22Rv1 (cell line): ENCODE data around the gene SORCS2.

Source experiments
- H3K27ac ChIP-seq: fragments of 450-650 bp; 2 replicates; pipeline ENCODE4 v1.5.1; 2017
- ZFX ChIP-seq: fragments of 450-650 bp; IDR thresholded peaks from 2 replicates; pipeline ENCODE4 v1.6.1; 2017; ENCODE audit warnings: antibody characterized with exemption, borderline replicate concordance
- TF ChIP-seq, protein P1 (sequence below): fragments of 450-650 bp; IDR thresholded peaks from 2 replicates; pipeline ENCODE4 v1.5.1; 2017; ENCODE audit warnings: mild to moderate bottlenecking

Gene SORCS2

DNA sequence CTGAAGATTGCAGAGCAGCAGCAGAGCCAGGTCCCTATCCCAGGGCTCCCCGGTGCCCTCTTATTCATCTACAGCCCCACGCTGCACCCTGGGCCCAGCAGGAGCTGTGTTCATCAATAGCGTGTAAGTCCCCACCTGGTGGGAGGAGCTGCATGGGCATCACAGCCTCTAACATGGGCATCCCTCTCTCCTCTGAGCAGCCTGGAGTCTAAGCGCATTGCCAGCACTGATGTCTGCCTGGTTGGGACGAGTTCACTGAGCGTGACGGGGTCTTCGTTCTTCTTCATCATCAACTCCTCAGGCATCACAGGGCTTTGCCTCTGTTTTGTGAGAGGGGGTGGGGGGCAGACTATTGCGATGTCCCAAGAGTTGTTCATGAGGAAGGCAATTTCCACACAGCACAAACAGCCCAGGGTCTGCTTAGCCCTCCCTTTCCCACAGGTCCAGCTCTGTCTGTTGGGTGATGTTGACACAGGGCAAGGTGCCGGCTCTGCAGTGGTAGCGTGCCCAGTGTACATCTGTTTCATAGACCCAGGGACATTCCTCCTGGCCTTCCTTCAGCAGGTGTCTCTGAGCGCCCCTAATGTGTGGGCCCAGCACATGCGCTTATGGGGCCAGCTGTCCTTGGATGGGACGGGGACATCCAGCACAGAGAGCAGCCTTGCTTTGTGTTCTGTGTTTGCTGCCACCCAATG is 85.9 kb downstream of the SORCS2 start:
- H3K27ac ChIP-seq = no peak overlapping the region
- no peak for TF ChIP-seq ZFX
- TF ChIP-seq, protein P1, sequence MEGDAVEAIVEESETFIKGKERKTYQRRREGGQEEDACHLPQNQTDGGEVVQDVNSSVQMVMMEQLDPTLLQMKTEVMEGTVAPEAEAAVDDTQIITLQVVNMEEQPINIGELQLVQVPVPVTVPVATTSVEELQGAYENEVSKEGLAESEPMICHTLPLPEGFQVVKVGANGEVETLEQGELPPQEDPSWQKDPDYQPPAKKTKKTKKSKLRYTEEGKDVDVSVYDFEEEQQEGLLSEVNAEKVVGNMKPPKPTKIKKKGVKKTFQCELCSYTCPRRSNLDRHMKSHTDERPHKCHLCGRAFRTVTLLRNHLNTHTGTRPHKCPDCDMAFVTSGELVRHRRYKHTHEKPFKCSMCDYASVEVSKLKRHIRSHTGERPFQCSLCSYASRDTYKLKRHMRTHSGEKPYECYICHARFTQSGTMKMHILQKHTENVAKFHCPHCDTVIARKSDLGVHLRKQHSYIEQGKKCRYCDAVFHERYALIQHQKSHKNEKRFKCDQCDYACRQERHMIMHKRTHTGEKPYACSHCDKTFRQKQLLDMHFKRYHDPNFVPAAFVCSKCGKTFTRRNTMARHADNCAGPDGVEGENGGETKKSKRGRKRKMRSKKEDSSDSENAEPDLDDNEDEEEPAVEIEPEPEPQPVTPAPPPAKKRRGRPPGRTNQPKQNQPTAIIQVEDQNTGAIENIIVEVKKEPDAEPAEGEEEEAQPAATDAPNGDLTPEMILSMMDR = no peak

- no peak for TF ChIP-seq ZFX
- TF ChIP-seq, protein P1 = no peak
- H3K27ac ChIP-seq = no peak overlapping the region
These were observed 86.6 kb downstream of the SORCS2 start for GRCh38 chr4:7278981-7279380.

GRCh38 chr4:7279902-7280301 is 87.6 kb downstream of the SORCS2 start:
- TF ChIP-seq, protein P1 = no peak
- TF ChIP-seq ZFX = no peak
- no peak overlapping the region for H3K27ac ChIP-seq

DNA sequence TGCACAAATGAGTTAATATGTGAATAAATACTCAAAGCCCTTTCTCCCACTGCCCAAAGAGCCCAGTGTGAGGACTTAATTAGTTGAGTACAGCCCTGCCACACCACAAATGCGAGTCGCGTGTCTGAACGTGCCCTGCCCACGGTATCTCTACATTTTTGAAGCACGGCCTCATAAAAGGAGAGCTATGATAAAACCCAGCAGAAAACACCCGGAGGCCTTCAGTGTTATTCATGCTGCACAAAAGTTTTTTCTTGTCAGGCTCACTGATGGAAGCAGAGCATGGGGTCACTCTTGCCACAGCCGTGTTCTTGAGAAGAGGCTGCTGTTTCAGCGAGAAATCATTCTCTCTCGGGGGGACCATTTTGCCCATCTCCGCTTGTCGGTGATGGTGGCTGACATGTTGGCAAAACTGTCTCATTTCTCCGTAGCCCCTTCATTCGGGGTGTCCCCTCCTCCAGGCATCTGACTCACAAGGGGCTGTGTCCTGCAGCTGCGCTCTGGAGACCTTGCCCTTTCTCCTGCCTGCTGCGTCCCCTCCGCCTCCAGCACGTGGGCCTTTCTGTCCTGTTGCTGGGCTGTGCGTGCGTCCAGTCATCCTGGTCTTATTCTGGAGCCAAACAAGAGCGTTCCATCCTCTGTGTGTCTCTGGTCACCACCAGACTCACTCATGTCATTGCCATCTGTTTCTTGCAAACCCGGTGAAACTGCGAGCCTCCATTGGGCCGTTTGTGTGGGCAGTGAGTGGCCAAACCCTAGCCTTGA is 88.8 kb downstream of the SORCS2 start:
- H3K27ac ChIP-seq = no peak overlapping the region
- no peak for TF ChIP-seq ZFX
- TF ChIP-seq, protein P1 = no peak

DNA sequence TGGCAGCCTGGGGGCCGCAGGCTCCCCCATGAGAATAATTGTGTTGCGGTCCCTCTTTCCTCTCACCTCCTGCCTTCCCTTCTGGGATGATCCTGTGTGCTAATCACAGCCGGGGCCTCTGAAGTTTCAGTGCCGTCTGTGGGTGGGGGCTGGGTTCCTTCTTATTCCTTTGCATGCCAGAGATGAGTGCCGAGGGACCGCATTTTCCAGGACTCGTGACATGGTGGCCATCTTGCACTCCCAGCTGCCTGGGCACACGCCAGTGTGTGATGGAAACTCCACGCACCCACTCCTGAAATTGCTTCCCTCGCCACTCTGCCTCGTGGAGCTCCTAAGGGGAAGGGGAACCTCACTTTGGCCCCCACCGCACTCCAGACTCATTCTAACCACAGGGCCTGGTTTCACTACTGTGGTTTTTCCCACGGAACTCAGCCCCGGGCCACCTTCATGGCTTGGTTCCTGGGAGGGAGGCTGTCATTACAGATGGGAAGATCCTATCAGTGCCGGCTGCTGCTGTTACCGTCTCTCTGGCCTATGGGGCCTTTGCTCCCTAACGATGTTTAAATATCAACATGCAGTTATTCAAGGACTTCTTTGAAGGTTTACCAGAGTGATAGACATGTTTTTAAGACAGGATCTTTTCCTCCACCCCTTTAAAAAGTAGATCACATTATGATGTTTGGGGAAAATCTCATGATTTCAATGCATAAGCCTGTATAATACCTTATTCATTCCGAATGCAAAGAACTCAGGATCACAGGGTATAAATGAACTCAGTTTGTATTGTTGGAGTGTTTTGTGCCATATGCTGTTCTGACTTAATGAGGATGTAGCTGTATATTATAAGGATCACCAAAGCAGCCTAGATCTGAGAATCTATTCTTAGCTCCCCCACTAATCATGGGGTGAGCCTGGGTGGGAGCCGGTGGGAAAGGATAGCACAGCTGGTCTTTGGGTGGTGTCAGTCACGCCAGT is 89.6 kb downstream of the SORCS2 start:
- H3K27ac ChIP-seq = no peak overlapping the region
- TF ChIP-seq, protein P1 = no peak
- no peak for TF ChIP-seq ZFX

DNA sequence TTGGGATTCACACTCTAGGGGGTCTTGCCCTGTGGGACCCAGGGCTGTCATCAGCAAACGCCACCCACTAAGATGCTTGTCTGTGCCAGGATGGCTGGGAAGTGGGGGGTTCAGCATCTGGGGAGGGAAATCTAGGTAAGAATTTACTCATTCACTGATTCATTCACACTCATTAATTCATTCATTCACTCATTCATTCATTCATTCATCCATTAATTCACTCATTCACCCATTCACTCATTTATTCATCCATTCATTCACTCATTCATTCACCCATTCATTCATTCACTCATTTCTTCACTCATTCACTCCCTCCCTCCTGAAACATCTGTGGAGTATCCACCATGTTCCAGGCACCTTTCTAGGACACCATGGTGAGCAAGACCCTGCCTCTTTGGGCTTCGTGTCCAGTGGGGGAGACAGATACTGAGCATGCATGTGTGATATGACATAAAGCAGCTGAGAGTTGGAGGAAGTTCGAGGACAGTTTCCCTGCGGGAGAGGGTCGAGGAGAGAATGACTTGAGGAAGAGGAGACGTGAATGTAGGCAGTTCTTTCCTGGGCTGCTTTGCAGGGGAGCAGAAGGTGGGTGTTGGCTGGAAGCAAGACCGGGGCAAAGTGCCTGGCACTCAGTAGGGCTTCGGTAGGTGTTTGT is 90.6 kb downstream of the SORCS2 start:
- TF ChIP-seq ZFX = no peak
- TF ChIP-seq, protein P1 = no peak
- H3K27ac ChIP-seq = no peak overlapping the region
